Bronchial epithelial cell (primary cell): ENCODE results near the gene METAP1D. TPM values are rescaled to one million over a fixed set of nuclear protein-coding genes. Genes with fewer than 3 reads are reported as not detected.

ENCODE experiments used
- DNase-seq: peaks from one replicate; pipeline ENCODE4 v3.0.0-alpha.2; 2010; ENCODE audit warnings: low read depth
- FAIRE-seq: peaks from 2 replicates; lab custom pipeline; 2011; peaks lifted over from hg19 to GRCh38; lab: Jason Lieb, UNC
- H3K27me3 ChIP-seq: 2 replicates; pipeline ENCODE4 v1.5.1; 2011; ENCODE audit warnings: low read length; ENCODE audit not compliant: control insufficient read depth, insufficient read depth
- H3K36me3 ChIP-seq: 2 replicates; pipeline ENCODE4 v1.5.1; 2011; ENCODE audit warnings: low read length; ENCODE audit not compliant: control insufficient read depth, insufficient read depth
- H3K4me3 ChIP-seq: 2 replicates; pipeline ENCODE4 v1.5.1; 2011; ENCODE audit warnings: mild to moderate bottlenecking, low read depth, low read length, control low read depth
- CTCF ChIP-seq: IDR thresholded peaks from 2 replicates; pipeline ENCODE4 v1.5.1; 2011; ENCODE audit warnings: mild to moderate bottlenecking, moderate library complexity, low read length, control low read depth, inconsistent platforms; ENCODE audit not compliant: insufficient read depth, severe bottlenecking
- total RNA-seq: library from RNA; depleted of rRNA; stranded (reverse); fragments of >200 nt; gene quantifications from 2 replicates; pipeline ENCODE4 v1.2.1, GENCODE V29; 2014

The METAP1D gene
- total RNA-seq, 1 donor from 2014 or later = 2.6 TPM

GRCh38 chr2:172114579-172114978 is 114.8 kb downstream of the METAP1D start:
- no peaks in the 10 kb centered on the region for H3K27me3 ChIP-seq
- TF ChIP-seq CTCF = no peak
- DNase-seq = no peak
- no peak for FAIRE-seq
- no peaks in the 10 kb centered on the region for H3K36me3 ChIP-seq
- no peak overlapping the region for H3K4me3 ChIP-seq

- FAIRE-seq = no peak
- no peaks in the 10 kb centered on the region for H3K27me3 ChIP-seq
- no peak for DNase-seq
- TF ChIP-seq CTCF = no peak
- H3K4me3 ChIP-seq = no peak overlapping the region
- H3K36me3 ChIP-seq = no peaks in the 10 kb centered on the region
These were observed 116.4 kb downstream of the METAP1D start for GRCh38 chr2:172116107-172116506.

GRCh38 chr2:172119089-172119488 is 119.3 kb downstream of the METAP1D start:
- TF ChIP-seq CTCF = no peak

GRCh38 chr2:172120118-172120517 is 120.4 kb downstream of the METAP1D start:
- no peak overlapping the region for H3K4me3 ChIP-seq
- H3K27me3 ChIP-seq = no peaks in the 10 kb centered on the region
- no peak for FAIRE-seq
- no peak for TF ChIP-seq CTCF
- no peaks in the 10 kb centered on the region for H3K36me3 ChIP-seq
- DNase-seq = no peak

More at GRCh38 chr2:172119089-172119488, 119.3 kb downstream of the METAP1D start:
- Histone ChIP-seq H3K36me3 (no peaks in the 10 kb centered on the region), H3K27me3 (no peaks in the 10 kb centered on the region), H3K4me3 (no peak overlapping the region)
- FAIRE-seq (no peak), DNase-seq (peak; percentile 95)

- FAIRE-seq (no peak), DNase-seq (peak; percentile 78)
- H3K27me3 ChIP-seq = no peaks in the 10 kb centered on the region
These were observed 128.7 kb downstream of the METAP1D start for GRCh38 chr2:172128484-172128883.

More at GRCh38 chr2:172128484-172128883, 128.7 kb downstream of the METAP1D start:
- TF ChIP-seq CTCF = no peak
- Histone ChIP-seq H3K4me3 (no peak overlapping the region), H3K36me3 (no peaks in the 10 kb centered on the region)
